ENCODE measurements around the gene RTN4.

The RTN4 gene

DNA sequence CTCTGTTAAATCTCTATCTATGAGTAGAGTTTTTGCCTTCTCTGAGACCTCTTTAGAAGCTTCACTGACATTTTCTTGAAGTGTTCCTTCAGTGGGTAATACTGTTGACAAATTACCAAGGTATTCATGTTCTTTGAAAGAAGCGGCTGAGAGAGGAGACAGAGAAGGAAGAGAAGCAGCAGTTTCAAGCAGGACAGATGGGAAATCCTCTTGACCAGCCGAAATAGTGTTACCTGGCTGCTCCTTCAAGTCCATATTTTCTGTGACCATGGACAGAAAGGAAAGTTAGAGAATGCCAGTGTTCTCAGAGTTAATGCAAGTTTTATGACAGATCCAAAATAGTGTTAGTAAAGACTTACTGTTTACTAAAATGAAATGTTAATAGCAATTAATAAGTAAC lies 23.0 kb downstream of the RTN4 start:
- Histone ChIP-seq H3K27me3 (ENCODE audit: insufficient read depth, low read length) (no peaks in the 10 kb centered on the region), H3K9me2 (ENCODE audit: low read depth, low read length) (no peaks in the 10 kb centered on the region), H2AFZ (ENCODE audit: low read length) (no peak overlapping the region), H3K36me3 (ENCODE audit: insufficient read depth, low read length) (no peaks in the 10 kb centered on the region), H3K4me1 (ENCODE audit: insufficient read depth, low read length, severe bottlenecking) (peaks cover 35% of the 10 kb centered on the region), H3K4me3 (ENCODE audit: low read depth, low read length, poor library complexity, severe bottlenecking) (no peak overlapping the region), H3K4me2 (ENCODE audit: low read length) (no peak overlapping the region), H3K9me3 (ENCODE audit: low read length) (no peaks in the 10 kb centered on the region), H3K79me2 (ENCODE audit: insufficient read depth, low read length) (peaks cover 41% of the 10 kb centered on the region), H3K27ac (ENCODE audit: low read depth, low read length, poor library complexity, severe bottlenecking) (no peak overlapping the region), H3F3A (ENCODE audit: insufficient read depth, low read length) (no peaks in the 10 kb centered on the region), H3K9ac (ENCODE audit: low read length) (no peak overlapping the region), H4K20me1 (ENCODE audit: insufficient read depth, low read length) (no peaks in the 10 kb centered on the region)
- no peak for TF ChIP-seq EZH2 (IDR thresholded peaks at IDR 0.05; ENCODE audit: borderline replicate concordance, low read length)
- TF ChIP-seq, protein P1, sequence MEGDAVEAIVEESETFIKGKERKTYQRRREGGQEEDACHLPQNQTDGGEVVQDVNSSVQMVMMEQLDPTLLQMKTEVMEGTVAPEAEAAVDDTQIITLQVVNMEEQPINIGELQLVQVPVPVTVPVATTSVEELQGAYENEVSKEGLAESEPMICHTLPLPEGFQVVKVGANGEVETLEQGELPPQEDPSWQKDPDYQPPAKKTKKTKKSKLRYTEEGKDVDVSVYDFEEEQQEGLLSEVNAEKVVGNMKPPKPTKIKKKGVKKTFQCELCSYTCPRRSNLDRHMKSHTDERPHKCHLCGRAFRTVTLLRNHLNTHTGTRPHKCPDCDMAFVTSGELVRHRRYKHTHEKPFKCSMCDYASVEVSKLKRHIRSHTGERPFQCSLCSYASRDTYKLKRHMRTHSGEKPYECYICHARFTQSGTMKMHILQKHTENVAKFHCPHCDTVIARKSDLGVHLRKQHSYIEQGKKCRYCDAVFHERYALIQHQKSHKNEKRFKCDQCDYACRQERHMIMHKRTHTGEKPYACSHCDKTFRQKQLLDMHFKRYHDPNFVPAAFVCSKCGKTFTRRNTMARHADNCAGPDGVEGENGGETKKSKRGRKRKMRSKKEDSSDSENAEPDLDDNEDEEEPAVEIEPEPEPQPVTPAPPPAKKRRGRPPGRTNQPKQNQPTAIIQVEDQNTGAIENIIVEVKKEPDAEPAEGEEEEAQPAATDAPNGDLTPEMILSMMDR (IDR thresholded peaks at IDR 0.05; ENCODE audit: low read length): no peak

DNA sequence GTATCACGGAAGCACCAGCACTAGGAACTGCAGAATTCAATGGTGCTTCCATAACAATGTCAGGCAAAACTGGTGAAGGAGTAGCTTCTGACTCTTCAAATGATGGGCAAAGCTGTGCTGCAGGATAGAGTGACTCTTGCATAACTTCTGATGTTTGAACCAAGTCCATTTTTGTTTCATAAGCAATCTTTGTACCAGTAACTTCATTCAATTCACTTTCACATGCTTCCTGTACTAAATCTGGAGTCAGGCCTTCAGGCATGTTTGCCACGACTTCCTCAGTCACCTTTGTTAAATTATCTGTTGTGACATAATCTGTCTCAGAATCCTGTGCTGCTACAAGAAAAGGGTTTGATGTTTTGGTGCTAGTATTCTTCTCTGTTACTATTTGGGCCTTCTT lies 24.0 kb downstream of the RTN4 start:
- Histone ChIP-seq H3K27me3 (ENCODE audit: insufficient read depth, low read length) (no peaks in the 10 kb centered on the region), H3K79me2 (ENCODE audit: insufficient read depth, low read length) (peaks cover 36% of the 10 kb centered on the region), H3K9ac (ENCODE audit: low read length) (no peak overlapping the region), H3F3A (ENCODE audit: insufficient read depth, low read length) (no peaks in the 10 kb centered on the region), H3K4me3 (ENCODE audit: low read depth, low read length, poor library complexity, severe bottlenecking) (no peak overlapping the region), H3K36me3 (ENCODE audit: insufficient read depth, low read length) (no peaks in the 10 kb centered on the region), H3K4me1 (ENCODE audit: insufficient read depth, low read length, severe bottlenecking) (peaks cover 35% of the 10 kb centered on the region), H2AFZ (ENCODE audit: low read length) (no peak overlapping the region), H3K9me2 (ENCODE audit: low read depth, low read length) (no peaks in the 10 kb centered on the region), H3K4me2 (ENCODE audit: low read length) (peak overlapping the region; percentile 10; the same call in 1 of the 2 replicates), H3K9me3 (ENCODE audit: low read length) (no peaks in the 10 kb centered on the region), H4K20me1 (ENCODE audit: insufficient read depth, low read length) (no peaks in the 10 kb centered on the region), H3K27ac (ENCODE audit: low read depth, low read length, poor library complexity, severe bottlenecking) (no peak overlapping the region)
- TF ChIP-seq, protein P1 (IDR thresholded peaks at IDR 0.05; ENCODE audit: low read length): no peak
- TF ChIP-seq EZH2 (IDR thresholded peaks at IDR 0.05; ENCODE audit: borderline replicate concordance, low read length): no peak

DNA sequence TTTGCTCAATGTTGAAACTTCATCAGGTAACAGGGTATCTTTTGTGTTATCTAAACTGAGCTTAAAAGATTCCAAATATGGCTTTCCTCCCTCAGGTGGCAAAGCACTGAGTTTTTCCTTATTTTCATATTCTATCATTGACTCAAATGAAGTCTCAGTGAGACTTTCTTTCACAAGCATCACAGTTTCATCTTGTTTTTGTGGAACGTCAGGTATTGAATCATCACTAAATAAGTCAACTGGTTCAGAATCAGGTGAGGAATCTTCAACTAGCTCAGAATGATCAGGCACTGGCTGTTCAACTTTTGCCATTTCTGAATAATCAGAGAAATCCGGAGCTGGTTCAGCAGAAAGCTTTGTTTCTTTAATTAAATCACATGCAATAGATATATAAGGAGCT lies 24.6 kb downstream of the RTN4 start:
- Histone ChIP-seq H4K20me1 (ENCODE audit: insufficient read depth, low read length) (no peaks in the 10 kb centered on the region), H3K9me3 (ENCODE audit: low read length) (no peaks in the 10 kb centered on the region), H2AFZ (ENCODE audit: low read length) (no peak overlapping the region), H3K9ac (ENCODE audit: low read length) (no peak overlapping the region), H3K4me2 (ENCODE audit: low read length) (peak overlapping the region; percentile 33), H3K27ac (ENCODE audit: low read depth, low read length, poor library complexity, severe bottlenecking) (peak overlapping the region; percentile 20), H3K4me1 (ENCODE audit: insufficient read depth, low read length, severe bottlenecking) (peaks cover 36% of the 10 kb centered on the region), H3K4me3 (ENCODE audit: low read depth, low read length, poor library complexity, severe bottlenecking) (no peak overlapping the region), H3F3A (ENCODE audit: insufficient read depth, low read length) (no peaks in the 10 kb centered on the region), H3K9me2 (ENCODE audit: low read depth, low read length) (no peaks in the 10 kb centered on the region), H3K79me2 (ENCODE audit: insufficient read depth, low read length) (peaks cover 30% of the 10 kb centered on the region), H3K27me3 (ENCODE audit: insufficient read depth, low read length) (no peaks in the 10 kb centered on the region), H3K36me3 (ENCODE audit: insufficient read depth, low read length) (no peaks in the 10 kb centered on the region)
- no peak for TF ChIP-seq EZH2 (IDR thresholded peaks at IDR 0.05; ENCODE audit: borderline replicate concordance, low read length)
- TF ChIP-seq, protein P1 (IDR thresholded peaks at IDR 0.05; ENCODE audit: low read length): no peak
